RKO (cell line): ENCODE data around the gene THADA.

Source experiments
- DNase-seq: peaks from one replicate; pipeline ENCODE4 v3.0.0-alpha.2; 2016; ENCODE audit warnings: low spot score

The THADA gene

DNA sequence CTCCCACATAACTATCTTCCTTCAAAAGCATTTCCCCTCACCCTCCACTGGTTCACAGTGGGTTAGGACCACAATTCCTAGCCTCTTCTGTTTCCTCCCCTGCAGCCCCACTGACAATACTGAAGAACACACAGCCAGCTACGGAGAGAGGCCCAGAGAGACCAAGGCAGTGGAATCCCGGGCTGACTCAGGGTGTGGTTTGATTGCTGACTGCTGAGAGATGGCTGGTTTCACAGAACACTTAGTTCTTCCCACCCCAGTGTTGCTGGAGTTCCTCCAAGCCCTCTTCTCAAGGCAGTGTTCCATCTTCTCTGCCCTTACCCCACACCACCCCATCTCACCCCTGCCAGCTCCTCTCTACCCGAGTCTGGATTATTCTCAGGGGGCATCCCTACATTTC, 326.1 kb downstream of the THADA start:
- DNase-seq = no peak

DNA sequence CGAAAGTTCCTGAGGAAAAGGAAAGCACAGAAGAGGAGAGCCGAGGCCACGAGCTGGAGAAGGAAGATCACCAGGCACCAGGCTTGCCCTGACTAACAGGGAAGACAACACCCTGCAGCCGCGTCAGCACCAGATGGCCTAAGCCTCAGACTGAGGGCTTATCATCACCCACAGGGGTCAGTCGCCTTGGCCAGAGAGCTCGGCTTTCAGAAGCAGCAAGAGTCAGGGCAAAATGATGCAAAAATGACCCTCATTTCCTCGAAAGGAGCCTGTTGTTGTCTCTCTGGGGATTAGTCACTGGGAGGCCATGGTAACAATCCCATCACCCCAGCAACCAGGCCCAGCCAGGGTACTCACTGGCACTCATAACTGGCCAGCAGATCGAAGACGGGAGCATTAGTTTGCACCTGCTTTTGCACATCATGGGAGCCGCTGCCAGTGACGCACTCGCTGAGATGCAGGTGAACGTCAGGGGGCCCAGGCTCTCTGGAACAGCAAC, 326.7 kb downstream of the THADA start:
- no peak for DNase-seq

- no peak for DNase-seq
These were observed 327.5 kb downstream of the THADA start for GRCh38 chr2:43268066-43268953.

DNA sequence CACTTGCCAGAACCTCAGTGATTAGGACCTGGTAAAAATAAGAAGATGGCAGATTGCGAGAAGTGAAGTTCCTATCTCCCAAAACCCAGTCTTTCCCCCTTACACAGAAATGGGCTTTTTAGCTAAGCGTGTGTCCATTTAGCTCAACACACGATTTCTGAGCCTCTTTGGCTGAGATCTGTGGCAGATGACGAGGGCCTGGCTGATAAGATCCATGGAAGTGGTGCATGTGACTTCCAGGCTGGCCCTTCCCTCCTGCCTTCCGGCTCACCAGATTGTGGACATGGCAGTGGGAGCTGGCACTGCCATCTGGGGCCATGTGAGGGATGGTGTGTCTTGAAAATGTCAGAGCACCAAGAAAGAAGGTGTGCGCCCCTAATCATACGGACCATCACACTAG, 328.5 kb downstream of the THADA start:
- no peak for DNase-seq

DNA sequence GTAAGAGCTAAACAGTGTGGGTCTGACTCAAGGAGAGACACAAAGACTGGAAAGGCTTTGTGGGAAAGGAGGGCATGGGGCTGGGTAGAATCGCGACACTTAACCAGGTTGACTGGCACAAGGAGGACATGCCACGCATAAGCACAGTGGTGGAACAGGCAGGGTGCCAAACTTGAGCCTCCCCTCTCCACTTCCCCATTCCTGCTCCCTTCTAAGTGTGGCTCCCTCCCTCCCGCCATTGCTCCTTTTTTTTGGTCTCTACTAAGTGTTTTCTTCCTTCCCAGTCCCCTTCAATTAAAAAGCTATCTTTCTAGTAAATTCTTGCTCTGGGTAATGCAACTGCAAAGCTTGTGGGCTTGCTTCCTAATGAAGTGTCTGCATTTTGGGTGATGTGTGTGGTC, 329.1 kb downstream of the THADA start:
- no peak for DNase-seq

DNA sequence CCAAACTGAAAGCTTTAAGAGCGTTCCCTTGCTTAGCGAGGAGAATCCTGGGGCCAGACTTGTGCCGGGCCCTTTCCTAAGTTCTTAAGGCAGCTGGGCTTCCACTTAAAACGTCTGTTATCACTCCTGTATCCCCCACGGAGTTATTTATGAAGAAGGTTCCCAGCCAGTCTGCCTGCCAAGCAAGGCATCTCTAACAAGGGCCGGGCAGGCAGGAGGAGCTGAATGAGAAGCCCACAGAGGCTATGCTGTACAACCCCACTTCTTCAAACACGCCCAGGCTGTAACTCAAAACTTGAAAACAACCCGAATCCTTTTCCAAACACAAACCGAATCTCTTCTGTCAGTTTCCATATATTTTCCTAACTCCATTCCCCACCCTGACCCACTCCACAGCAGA, 330.4 kb downstream of the THADA start:
- DNase-seq = no peak

GRCh38 chr2:43265001-43265400, 330.8 kb downstream of the THADA start:
- DNase-seq = no peak

DNA sequence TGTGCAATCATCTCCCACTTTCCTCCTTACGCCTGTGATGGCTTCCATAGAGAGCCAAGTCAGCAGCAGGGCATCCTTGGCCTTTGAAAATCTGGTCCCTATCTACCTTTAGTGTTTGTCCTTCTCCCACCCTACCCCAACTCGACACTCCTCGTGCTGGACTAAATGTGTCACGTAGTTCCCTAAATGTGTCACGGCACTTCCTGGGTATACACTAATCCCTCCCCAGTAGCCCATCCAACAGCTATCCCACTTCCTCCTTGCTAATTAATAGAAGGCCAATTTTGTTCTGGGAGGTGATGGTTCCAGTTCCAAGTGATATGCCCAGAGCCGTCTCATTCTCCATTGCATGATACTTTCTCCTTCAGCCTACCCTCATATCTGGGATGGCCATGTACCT, 332.9 kb downstream of the THADA start:
- no peak for DNase-seq

- no peak for DNase-seq
These were observed 333.6 kb downstream of the THADA start for GRCh38 chr2:43262239-43262638.

GRCh38 chr2:43259512-43259911, 336.3 kb downstream of the THADA start:
- no peak for DNase-seq

DNA sequence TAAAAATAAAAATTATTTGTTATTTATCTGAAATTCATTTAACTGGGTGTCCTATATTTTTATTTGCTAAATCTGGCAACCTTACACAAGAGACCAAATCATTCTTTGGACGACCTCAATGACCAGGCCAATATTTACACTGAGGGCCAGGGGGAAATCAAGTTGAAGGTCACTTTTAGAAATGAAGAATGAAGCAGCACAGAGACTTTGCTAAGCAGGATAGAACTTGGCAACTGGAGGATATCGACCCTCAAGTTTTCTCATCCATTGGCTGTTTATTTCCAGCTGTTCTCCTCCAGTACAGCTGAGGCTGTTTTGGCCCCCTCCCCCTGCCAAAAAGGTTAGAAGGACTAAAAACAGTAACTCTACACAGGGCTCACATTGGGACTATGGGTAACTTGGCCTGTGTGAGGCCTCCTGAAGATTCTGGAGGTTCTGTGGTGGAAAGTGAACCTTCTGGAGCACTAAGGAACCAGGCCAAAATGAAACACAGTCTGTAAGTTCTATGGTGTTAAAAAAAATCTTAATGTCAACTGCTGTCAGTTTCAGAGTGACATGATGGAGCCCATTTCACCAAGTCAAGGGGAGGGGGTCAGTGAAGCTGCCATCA, 337.2 kb downstream of the THADA start:
- no peak for DNase-seq

GRCh38 chr2:43255296-43255910, 340.4 kb downstream of the THADA start:
- no peak for DNase-seq

DNA sequence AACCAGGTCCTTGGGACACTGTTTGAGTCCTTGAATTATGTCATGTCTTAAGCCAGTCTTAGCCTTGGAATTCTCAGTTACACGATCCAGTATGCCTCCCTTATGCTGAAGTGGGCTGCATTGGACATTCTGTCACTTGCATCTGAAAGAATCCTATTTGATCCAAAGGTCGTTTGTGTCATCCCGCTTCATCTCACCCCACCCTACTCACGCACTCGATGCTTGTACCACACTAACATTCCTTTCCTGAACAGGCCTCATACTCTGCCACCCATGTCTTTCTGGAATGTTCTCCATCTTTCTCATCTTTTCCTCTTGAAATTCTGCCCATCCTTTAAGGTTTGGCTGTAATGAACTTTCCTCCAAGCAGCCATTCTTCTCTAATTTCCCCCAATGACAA, 341.5 kb downstream of the THADA start:
- no peak for DNase-seq

- DNase-seq = no peak
These were observed 344.6 kb downstream of the THADA start for GRCh38 chr2:43251171-43251731.

DNA sequence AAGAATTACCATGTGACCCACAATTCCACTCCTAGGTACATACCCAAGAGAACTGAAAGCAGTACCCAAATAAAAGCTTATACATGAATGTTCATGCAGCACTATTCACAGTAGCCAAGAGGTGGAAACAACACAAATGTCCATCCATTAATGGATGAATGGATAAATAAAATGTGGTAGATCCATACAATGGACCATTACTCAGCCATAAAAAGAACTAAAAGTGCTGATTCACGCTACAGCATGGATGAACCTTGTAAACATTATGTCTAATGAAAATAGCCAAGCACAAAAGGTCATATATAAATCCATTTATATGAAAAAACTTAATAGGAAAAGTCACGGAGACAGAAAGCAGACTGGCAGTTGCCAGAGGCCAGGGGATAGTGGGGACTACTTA, 345.8 kb downstream of the THADA start:
- no peak for DNase-seq

GRCh38 chr2:43248621-43249020, 347.2 kb downstream of the THADA start:
- DNase-seq = no peak

GRCh38 chr2:43246641-43247040, 349.2 kb downstream of the THADA start:
- DNase-seq = no peak

GRCh38 chr2:43241558-43241957, 354.3 kb downstream of the THADA start:
- DNase-seq = no peak

- DNase-seq = no peak
These were observed 355.1 kb downstream of the THADA start for GRCh38 chr2:43240766-43241150.

GRCh38 chr2:43239981-43240765, 355.7 kb downstream of the THADA start:
- DNase-seq = no peak

GRCh38 chr2:43238813-43239212, 357.0 kb downstream of the THADA start:
- no peak for DNase-seq

GRCh38 chr2:43238176-43238575, 357.7 kb downstream of the THADA start:
- no peak for DNase-seq
